GM21576 (cell line): Measurements from ENCODE around the gene SENP8.

ENCODE experiments used
- ATAC-seq: cut with Tn5 transposase; IDR thresholded peaks from one replicate; pipeline ENCODE4 v1.9.1; 2021; ENCODE audit warnings: mild to moderate bottlenecking, moderate library complexity; ENCODE audit not compliant: unreplicated experiment

SENP8 gene

DNA sequence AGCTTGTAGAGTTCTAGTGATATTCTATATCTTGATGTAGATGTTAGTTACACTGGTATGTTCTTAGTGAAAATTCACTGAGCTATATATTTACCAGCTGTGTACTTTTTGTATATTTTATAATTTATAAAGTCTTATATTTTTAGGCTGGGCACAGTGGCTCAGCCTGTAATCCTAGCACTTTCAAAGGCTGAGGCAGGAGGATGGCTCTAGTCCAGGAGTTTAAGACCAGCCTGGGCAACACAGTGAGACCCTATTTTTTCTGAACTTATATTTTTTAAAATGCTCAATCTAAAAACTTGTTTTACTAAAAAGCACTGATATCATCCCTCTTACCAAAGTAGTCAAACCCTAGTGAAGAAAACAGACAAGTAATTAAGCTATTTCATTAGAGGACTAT lies 5.4 kb upstream of the SENP8 start:
- ATAC-seq: no peak

DNA sequence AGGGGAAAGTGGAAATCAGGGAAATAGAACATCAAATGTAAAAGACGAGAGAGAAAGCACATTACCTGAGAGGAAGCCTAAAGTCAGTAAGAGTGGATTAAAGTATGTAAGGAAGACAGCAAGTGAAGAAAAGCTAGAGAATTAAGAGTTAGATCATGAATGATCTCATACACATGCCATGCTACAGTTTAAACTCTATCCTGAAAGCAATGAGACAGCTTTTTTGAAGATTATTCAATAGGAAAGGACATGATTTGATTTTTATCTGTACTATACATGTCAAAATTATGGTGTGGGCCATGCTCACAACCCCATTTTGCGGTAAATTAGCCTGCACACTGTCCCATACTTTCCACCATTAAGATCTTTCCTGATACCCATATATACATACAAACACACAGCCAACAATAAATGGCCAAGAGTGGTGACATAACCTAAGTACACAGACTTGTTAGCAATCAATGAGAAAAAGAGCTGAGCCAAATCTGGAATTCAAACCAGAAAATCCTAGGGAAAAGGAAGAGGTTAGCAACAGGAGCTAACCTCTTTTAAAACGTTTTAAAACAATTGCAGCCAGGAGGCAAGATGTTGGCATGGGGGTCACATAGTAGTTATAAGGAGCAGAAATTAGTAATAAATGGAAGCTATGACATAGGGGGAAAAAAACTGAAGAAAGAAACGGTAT lies 4.7 kb upstream of the SENP8 start:
- ATAC-seq: no peak

DNA sequence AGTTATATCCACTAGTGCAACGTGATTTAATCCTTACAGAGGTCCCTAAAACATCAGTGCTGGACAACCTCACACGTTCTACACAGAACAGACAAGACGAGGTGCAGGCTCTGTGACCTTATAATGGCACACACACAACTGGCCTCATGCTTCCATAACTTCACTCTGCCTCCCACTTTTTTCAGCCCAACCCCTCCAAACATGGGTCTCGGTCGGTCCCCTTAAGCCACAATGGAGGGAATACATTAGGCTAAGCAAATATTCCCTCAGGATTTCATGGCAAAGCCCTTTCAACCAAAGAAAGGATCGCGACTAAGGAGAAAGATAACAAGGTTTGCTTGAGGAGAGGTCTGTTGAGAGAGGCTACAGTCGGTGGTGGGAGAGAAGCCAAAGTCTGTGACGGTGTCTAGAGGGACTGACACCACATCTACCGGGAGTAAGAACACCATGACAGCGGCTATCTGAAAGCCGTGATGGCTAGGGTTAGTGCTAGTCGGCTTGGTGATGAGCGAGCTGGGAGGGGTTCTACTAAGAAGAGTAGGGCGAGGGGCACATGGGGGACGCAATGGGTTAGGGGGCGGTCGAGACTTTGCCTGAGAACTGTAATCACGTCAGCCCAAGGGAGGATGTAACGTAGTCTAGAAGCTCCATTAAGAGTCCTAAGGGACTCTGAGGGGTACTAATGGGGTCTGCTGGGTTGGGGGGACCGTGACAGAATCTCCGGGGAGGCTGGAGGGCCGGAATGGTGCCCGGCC lies 1.3 kb upstream of the SENP8 start:
- peak; percentile 5 for ATAC-seq

DNA sequence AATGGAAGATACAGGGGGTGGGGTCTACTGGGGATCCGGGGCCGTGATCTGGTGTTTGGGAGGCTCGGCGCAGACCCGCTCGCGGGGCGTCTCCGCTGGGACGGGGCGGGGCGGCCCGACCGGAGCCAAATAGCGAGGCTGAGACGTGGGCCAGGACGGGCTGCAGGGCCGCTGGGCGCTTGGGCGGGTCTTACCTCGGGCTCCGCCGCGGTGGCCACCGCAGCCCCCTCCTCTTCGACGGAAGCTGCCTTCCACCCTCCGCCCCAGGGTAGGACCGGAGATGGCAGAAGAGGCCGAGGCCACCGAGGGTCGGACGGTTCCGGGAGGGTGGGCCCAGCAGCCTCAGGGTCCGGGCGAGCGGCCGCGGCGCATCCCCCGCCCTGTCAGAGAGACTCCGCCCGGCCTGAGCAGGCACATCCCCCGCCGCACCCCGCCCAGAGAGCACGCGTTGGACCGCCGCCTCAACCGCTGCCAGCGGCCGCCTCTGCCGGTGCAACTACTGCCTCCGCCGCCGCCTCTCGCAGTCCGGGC lies 652 bp upstream of the SENP8 start:
- ATAC-seq: peak; percentile 64

DNA sequence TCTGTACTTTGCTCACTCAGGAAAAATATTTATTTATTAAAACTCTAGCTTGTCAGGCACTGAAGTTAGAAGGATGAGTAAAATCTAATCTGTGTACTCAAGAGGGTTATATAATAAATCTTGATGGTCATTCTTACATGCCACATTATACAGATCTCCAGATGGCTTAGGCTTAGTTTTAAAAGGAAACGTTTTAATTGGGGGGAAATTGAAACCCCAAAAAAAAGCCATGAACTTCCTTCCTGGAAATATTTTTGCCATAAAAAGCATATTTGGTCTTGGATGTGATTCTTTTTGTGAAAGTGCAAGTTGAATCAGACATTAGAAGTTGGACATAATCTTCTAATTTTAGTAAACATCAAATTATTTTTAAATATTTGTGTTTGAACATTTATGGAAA lies 6.0 kb downstream of the SENP8 start:
- ATAC-seq: no peak

DNA sequence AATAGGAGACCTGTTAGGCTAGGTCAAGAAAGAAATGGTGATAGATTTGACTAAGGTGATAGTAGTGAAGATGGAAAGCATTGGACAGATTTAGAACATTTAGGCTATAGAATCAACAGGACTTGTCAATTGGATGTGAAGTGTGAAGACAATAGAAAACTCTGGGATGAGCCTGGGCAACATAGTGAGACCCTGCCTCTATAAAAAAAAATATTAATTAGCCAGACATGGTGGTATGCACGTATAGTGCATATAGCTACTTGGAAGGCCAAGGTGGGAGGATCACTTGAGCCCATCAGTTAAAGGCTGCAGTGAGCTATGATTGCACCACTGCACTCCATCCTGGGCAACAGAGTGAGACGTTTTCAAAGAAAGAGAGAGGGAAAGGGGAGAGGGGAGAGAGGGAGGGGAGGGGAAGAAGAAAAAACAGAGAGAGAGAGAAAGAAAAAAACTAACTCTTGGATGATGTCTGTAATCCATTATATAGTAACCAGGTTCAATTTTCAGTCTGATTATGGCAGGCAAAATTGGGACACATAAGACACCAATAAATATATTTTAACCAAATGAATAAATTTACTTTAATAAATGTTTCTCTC lies 9.6 kb downstream of the SENP8 start:
- ATAC-seq: no peak

DNA sequence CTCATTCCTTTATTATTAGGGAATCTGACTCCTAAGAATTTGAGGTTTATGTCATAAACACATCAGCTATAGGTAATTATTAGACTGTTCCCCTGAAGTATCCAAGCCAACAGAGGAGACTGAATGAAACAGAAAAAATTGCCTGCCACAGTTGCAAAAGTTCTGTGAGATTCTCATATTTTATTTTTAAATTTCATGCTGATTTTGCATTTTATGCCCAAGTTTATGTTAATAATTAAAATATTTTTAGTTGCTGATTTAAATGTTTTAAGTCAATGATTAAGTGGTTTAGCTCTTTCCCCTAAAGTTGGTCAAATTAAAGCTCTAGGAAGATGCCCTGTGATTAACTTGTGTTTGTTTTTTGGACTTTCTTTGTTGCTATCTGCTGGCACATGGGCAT lies 10.2 kb downstream of the SENP8 start:
- ATAC-seq: no peak

DNA sequence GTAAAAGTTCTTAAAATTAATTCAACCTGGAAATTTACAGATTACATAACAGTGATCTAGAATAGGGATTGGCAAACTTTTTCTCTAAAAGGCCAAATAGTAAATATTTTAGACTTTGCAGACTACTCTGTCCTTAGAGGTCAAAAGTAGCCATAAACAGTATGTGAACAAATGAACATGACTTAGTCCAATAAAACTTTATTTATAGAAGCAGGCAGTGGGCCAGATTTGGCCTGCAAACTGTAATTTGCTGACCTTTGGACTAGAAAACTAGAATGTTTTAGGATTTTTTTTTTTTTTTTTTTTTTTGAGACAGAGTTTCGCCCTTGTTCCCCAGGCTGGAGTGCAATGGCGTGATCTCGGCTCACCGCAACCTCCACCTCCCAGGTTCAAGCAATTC lies 12.1 kb downstream of the SENP8 start:
- ATAC-seq: no peak

DNA sequence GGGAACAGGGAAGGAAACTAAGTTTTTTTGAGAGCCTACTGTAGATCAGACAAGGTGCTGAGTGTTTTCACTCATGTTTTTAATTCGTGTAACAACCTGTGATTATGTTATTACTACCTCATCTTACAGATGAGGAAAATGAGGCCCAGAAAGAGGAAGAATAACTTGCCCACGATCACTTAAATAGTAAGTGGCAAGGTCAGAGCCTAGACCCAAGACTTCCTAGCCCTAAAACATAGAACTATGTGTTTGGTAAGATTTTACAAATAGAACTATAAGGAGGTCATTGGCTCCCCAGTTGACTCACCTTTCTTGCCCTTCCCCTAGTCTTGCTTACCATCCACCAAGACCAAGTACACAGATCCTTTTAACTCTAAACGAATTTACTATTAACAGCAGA lies 13.7 kb downstream of the SENP8 start:
- no peak for ATAC-seq

DNA sequence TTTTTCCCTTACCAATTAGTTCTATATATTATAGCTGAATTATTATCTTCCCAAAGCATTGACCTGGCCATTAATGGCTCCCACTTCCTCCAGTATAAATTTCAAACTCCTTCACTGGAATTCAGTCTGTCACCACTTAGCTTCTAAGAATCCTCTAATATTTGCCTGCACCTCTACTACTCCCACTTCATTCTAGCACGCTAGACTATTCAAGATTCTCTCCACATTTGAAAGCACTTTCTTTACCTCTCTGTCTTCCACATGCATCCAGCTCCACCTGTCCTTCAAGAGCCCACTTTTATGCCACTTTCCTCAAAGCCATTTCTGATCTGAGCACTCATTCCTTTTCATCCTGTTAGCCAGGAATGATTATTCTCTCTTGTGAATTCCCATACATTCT lies 15.0 kb downstream of the SENP8 start:
- ATAC-seq: no peak

DNA sequence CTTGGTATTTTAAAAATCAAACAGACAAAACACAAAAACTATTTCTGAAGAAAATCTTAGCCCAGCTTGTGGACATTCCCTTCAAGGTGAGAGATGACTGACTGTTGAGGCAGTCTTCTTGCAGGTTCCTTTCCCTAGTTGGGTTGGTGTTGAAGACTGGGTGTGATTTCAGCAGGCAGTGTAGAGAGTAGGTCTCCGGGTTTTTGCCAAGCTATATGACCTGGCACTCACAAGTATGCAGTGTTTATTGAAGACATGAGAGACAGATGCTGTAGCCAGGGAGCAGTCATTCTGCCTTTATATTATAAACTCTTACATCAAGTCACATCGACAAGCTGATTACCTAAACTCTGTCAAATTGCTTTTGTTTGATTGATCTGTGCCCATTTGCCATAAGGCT lies 17.5 kb downstream of the SENP8 start:
- ATAC-seq: no peak

DNA sequence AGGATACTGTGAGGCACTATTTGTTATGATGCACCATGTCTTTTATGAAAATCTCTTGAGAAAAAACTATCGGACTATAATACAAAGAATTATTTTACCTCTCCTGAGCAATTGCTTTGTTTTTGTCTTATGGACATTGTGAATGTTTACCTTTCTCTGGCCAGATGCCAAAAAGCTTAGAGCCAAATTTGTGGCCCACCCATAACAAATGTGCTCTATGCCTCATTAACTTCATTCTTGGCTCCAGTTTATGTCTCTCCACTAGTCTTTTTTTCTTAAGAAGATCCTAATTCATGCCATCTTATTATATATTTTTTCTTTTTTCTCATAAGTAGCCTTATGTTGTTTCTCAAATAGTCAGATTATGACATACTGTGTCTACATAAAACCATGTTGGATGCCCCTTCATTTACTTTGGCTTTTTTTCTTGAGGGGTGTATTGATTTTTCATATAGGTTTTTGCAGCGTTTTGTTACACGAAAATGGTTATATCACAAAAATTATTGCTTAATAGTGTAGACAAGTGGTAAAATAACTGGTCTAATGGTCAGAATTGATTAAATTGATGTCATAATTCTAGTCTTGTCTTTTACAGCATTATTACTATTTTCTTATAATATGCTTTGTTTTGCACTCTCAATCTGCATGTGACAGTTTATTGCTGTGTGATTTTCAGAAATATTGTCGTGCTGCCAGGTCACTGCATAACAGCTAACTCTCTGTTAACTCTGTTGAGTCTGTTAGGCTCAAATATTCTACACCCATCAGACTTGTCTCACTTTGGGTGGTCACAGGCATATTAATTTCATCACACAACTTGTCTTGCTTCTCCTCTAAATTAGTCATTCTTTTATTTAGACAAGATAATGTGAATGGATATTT lies 18.2 kb downstream of the SENP8 start:
- ATAC-seq: no peak

DNA sequence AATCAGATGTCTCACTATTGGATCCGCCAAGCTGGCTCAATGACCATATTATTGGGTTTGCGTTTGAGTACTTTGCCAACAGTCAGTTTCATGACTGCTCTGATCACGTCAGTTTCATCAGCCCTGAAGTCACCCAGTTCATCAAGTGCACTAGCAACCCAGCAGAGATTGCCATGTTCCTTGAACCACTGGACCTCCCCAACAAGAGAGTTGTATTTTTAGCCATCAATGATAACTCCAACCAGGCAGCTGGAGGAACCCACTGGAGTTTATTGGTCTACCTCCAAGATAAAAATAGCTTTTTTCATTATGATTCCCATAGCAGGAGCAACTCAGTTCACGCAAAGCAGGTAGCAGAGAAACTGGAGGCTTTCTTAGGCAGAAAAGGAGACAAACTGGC lies 21.5 kb downstream of the SENP8 start:
- no peak for ATAC-seq

DNA sequence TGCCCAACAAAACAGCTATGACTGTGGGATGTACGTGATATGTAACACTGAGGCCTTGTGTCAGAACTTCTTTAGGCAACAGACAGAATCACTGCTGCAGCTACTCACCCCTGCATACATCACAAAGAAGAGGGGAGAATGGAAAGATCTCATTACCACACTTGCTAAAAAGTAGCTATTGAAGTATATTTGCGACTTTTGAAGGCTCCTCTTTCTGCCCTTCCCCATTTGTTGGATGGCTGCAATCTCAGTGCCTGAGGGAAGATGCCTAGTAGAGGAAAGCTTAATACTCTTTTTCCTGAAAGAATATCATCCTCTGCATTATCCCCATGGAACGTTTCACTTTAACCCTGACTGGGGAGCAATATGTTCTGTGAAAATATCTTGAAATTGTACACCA lies 21.9 kb downstream of the SENP8 start:
- no peak for ATAC-seq

DNA sequence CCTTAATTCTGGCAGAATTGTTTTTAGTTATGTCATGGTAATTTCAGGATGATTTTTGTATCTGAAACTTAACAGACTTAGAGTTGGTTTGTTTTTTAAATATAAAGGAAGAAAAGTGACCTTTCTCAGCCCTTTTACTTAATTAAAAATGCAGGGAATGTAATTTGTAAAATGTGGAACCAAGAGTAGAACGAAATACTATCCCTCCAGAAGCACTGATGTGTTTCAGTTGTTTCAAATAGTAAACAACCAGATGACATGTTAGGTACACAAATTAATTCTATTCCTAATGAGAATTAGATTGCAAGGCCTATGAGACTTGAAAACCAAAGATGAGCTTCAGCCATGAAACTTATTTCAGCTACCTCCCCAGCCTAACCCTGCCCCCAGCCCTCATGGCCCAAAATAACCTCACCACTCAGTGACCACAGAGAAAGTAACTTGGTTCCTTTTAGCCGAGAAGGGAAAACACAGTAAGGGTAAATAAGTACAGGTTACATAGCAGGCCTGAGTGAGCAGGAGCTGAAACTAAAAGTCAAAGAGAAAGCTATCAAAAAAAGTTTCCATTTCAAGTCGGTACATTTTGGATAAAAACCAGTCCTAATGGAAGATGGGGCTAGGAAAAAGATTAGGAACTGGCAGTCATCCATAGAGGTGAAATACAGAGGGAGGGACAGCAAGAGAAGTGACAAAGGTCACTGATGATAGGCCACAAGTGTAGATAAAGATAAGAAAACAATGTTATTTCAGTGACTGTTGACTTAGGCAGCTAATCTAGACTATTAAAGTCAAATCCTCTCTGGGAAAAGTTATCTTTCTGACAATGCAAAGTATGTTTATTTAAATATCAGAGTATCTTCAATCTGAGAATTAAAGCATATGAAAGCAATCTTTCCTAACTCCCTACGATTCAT lies 23.2 kb downstream of the SENP8 start:
- ATAC-seq: peak; percentile 100

DNA sequence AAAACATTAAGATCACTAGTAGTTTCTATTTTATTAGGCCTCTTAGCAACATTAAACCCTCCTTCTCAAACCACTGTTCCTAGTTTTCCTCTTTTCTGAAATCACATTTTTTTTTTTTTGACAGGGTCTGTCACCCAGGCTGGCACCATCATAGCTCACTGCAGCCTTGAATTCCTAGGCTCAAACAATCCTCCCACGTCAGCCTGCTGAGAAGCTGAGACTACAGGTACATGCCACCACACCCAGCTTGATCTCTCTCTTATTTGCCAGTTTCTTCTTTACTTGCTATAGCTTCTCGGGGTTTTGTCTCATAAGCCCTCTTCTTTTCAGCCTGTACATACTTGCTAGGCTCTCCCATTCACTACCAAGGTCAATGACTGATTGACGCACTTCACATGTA lies 28.0 kb downstream of the SENP8 start:
- no peak for ATAC-seq

DNA sequence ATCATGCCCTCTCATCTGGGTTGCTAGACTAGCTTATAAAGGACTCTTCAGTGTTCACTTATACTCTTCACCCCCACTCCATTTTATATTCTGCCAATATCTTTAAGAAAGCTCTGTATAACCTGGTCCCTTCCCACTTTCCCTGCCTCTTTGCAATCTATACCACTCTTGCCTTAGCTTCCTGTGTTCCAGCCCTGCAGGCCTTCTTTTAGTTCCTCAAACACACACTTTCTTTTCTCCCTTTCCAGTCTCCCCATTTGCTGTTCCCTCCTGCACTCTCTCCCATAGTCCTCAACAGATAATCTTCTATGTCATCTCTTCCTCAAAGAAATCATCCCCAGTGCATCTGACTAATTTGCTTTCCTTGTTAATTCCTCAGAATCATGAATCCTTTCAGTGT lies 28.7 kb downstream of the SENP8 start:
- no peak for ATAC-seq

DNA sequence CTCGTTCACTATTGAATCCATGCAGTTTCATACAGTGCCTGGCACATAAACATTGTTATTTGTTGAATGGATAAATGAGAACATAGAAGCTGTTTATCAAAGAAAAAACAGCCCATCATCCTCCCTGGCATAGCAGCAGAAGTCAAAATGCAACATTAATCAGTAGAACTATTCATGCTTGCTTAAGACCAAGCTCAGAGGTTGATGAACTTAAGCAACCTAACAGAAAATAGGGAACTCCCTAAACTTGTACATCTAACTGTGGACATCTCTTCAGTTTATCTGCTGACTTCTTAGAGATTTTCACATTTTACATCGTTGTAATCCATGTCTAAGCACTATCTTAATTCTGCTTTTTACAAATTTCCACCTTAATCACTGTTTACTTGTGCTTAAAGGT lies 29.2 kb downstream of the SENP8 start:
- ATAC-seq: no peak

DNA sequence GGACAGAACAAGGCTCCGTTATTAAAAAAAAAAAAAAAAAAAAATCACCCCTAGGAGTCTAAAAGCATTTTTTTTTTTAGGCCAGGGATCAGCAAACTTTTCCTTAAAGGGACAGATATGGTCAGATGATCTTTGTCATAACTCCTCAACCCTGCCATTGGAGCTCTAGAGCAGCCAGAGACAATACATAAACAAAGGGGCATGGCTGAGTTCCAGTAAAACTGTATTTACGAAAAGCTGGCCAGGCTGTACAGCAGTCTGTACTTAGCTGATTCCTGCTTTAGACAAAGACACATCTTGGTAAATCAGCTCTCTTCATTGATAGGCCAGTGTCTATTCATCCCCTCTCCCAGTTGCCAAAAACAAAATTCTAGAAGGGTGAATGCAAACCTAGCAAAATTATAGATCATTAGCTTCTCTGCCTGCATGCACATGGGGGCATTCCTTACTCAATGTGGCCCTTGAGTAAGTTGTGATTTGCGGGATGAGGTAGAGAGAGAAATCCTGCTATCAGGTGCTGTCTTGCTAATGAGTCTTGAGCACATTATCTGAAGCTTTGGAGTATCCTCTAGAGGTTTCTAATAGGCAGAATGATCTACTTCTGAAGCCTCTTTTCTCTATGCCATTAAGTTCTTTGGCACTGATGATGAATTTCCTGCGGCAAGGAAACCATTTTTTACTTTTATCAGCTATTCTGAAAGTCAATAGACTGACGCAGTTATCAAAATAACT lies 35.2 kb downstream of the SENP8 start:
- no peak for ATAC-seq
